Activated effector memory CD4-positive, alpha-beta T cell treated with anti-CD3 and anti-CD28 coated beads, Interleukin-2, amount 50 U/mL, for 16 hours (primary cell): ENCODE measurements around the gene EIF4E2.
"Not testable (repeated sequence)": the region's sequence is repeated elsewhere in the genome, so short reads cannot be mapped to it uniquely, and the experiment has no call there.

Experiments used
- DNase-seq: peaks from one replicate; pipeline ENCODE4 v3.0.0-alpha.2; 2020

EIF4E2 gene

GRCh38 chr2:232570481-232570880 is 20.0 kb downstream of the EIF4E2 start:
- not testable (repeated sequence) for DNase-seq

- DNase-seq = no peak
These were observed 20.6 kb downstream of the EIF4E2 start for GRCh38 chr2:232571026-232571474.

- no peak for DNase-seq
These were observed 22.6 kb downstream of the EIF4E2 start for GRCh38 chr2:232573042-232573441.

GRCh38 chr2:232573771-232574435 is 23.4 kb downstream of the EIF4E2 start:
- no peak for DNase-seq

- DNase-seq = no peak
These were observed 24.4 kb downstream of the EIF4E2 start for GRCh38 chr2:232574674-232575403.

GRCh38 chr2:232575404-232575746 is 24.9 kb downstream of the EIF4E2 start:
- DNase-seq = no peak

- no peak for DNase-seq
These were observed 26.5 kb downstream of the EIF4E2 start for GRCh38 chr2:232576995-232577394.

- DNase-seq = no peak
These were observed 27.4 kb downstream of the EIF4E2 start for GRCh38 chr2:232577841-232578240.

- no peak for DNase-seq
These were observed 28.1 kb downstream of the EIF4E2 start for GRCh38 chr2:232578626-232579025.

GRCh38 chr2:232580648-232580981 is 30.1 kb downstream of the EIF4E2 start:
- DNase-seq = no peak

DNA sequence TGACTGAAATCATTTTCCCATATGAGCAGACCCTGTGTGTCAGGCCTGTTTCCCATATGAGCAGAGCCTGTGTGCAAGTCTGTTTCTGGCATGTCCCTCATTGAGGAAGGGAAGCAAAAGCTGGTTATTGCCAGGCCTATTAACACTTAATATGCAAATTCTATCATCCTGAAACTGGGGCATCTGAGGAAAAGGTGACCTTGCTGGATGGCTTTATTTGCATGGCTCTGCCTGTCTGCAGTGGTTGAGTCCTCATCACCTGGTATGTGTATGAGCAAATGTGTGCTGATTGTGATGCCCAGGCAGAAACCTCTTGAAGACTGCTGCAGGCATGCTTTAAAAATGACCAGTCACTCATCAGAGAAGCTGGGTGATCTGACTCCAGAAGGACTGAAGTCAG is 31.2 kb downstream of the EIF4E2 start:
- DNase-seq = no peak

DNA sequence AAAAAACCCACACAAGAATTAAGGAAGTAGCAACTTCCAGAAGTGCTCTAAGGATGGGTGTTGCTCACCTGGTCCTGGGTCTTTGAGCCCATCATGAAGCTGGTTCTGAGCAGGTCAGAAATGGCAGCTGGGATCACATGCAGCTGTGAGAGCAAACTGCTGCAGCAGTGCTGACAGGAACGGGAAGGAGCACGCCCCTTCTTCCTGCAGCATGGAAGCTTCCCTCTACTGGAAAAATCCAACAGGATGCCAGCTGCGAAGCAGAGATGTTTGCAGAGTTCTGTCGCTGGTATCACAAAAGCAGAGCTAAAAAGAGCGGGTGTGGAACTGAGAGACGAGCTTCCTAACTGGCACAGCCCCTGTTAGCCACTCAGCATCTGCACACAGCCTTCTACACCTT is 33.7 kb downstream of the EIF4E2 start:
- DNase-seq = no peak

- DNase-seq = no peak
These were observed 36.5 kb downstream of the EIF4E2 start for GRCh38 chr2:232586943-232587505.

GRCh38 chr2:232587512-232587911 is 37.0 kb downstream of the EIF4E2 start:
- DNase-seq = no peak

DNA sequence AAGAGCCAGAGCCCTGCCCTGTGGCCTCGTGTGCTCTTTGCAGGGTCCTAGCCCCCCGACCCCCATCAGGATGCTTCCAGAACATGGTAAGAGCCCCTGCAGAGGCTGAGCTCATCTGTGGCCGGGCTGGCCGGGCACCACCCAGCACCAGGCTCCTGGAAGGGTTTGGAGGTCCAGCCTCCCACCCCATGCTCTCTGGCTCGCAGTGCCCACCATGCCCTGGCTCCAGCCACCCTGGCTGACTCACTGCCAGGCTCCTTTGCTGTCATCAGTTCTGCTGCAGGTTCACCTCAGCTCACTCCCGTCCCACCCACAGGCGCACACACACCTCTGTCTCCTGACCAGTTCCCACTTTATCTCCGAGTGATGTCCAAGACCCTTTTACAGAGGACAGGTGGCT is 37.5 kb downstream of the EIF4E2 start:
- DNase-seq = no peak

DNA sequence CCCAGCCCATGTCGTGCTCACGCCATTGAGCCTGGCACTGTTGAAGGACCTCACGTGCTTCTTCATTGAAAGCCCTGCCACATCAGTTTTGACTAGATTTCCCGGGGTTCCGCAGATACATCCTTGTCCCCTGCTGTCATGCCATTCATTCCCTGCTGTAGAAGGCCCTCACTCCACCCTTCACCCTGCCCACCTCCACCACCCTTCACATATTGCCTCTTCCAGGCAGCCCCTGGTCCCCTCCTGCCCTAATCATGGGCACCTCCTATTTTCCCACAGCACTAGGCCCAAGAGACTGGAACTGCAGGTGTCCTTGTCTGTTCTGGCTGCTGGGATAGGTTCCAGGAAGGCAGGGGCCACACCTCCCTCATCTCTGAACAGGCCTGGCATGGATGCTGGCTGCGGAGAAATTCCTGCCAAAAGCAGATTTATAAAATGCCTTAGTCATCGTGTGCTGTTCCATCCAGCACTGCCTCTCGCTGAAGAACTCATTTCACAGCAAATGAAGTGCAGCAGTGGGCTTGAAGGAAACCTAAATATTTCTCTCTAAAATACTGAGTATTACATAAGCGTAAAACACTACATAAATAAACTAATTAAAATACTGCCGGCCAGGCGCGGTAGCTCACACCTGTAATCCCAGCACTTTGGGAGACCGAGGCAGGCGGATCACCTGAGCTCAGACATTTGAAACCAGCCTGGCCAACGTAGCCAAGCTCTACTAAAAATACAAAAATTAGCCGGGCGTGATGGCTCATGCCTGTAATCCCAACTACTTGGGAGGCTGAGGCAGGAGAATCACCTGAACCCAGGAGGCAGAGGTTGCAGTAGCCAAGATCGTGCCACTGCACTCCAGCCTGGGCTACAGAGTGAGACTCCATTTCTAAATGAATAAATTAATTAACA is 38.4 kb downstream of the EIF4E2 start:
- DNase-seq = no peak

- no peak for DNase-seq
These were observed 42.4 kb downstream of the EIF4E2 start for GRCh38 chr2:232592772-232593395.

DNA sequence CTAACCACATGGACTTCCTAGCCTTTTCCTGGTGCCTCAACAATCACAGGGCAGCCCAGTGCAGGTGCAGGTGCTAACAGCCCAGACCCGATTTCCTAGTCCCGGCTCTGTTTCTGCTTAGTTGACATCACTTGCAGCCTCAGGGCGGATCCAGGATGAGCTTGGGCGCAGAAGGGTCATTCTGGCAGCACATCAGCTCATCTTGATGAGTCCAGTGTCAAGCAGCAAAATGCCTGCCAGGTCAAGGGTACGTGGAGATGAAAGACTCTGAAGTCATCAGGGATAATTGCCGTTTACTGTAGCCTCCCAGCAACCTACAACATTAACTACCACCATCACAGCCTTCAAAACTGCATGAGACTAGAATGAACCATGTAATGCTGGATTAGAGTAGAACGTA is 43.5 kb downstream of the EIF4E2 start:
- peak; percentile 21 for DNase-seq

DNA sequence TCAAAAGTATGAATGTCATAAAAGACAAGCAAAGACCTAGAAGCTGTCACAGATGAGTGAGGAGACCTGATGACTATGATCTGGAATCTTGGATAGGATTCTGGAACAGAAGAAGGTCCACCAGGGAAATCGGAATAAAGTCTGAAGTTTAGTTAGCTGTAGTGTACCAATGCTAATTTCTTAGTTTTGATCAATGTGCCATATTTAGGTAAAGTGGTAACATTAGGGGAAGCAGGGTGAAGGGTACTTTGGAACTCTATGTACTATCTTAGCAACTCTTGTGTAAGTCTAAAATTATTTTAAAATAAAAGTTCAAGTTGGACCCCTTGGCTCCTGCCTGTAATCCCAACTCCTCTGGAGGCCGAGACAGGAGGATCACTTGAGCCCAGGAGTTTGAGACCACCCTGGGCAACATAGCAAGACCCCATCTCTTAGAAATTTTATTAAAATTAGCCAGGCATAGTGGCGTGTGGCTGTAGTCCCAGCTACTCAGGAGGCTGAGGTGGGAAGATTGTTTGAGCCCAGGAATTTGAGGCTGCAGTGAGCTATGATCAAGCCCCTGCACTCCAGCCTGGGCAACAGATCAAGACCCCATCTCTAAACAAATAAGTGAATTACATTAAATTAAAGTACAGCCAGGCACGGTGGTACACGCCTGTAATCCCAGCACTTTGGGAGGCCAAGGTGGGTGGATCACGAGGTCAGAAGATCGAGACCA is 47.0 kb downstream of the EIF4E2 start:
- DNase-seq = peak; percentile 14

- no peak for DNase-seq
These were observed 47.8 kb downstream of the EIF4E2 start for GRCh38 chr2:232598293-232598692.

GRCh38 chr2:232600053-232600773 is 49.7 kb downstream of the EIF4E2 start:
- no peak for DNase-seq

GRCh38 chr2:232603283-232603682 is 52.8 kb downstream of the EIF4E2 start:
- no peak for DNase-seq
